HG03095 (cell line): ENCODE results near the gene FEZF2.

Source experiments
- ATAC-seq: cut with Tn5 transposase; IDR thresholded peaks from one replicate; pipeline ENCODE4 v1.9.1; 2021; ENCODE audit warnings: moderate library complexity; ENCODE audit not compliant: unreplicated experiment

FEZF2 gene

GRCh38 chr3:62332835-62333244 lies 40.5 kb downstream of the FEZF2 start:
- no peak for ATAC-seq

GRCh38 chr3:62332017-62332416 lies 41.3 kb downstream of the FEZF2 start:
- no peak for ATAC-seq

GRCh38 chr3:62329971-62330370 lies 43.4 kb downstream of the FEZF2 start:
- ATAC-seq, result no peak

- ATAC-seq, result no peak
Observed at GRCh38 chr3:62325896-62326295, 47.5 kb downstream of the FEZF2 start.

GRCh38 chr3:62323241-62323640 lies 50.1 kb downstream of the FEZF2 start:
- ATAC-seq, result no peak
